Upper lobe of left lung (tissue), 4 donors: Measurements from ENCODE around the gene KCNQ4.

Experiments
- CTCF ChIP-seq, 6 experiments: fragments of 450-650 bp in 4 of 6; fragments of 200-600 bp in 2 of 6; sonication (generic) in 2 of 6; IDR thresholded peaks; one replicate each; pipeline ENCODE4 v1.5.1; 2016 to 2019; ENCODE audit warnings: antibody characterized with exemption in 6 of 6
- POLR2AphosphoS5 ChIP-seq, 2 donors: sonication (generic); formaldehyde crosslinking; IDR thresholded peaks; one replicate each; pipeline ENCODE4 v1.5.1; 2017; ENCODE audit warnings: antibody characterized with exemption in 2 of 2

GRCh38 chr1:40808444-40808843 lies 24.9 kb downstream of the KCNQ4 start:
- TF ChIP-seq POLR2AphosphoS5 (IDR thresholded peaks at IDR 0.05) (no peak), CTCF (IDR thresholded peaks at IDR 0.05) (no peak)
